GM18858 (cell line): Measurements from ENCODE around the gene ABCA3.
"Not testable (repeated sequence)": the region's sequence is repeated elsewhere in the genome, so short reads cannot be mapped to it uniquely, and the experiment has no call there.

Source experiments
- ATAC-seq: cut with Tn5 transposase; IDR thresholded peaks from one replicate; pipeline ENCODE4 v1.9.1; 2021; ENCODE audit not compliant: unreplicated experiment

ABCA3 gene

DNA sequence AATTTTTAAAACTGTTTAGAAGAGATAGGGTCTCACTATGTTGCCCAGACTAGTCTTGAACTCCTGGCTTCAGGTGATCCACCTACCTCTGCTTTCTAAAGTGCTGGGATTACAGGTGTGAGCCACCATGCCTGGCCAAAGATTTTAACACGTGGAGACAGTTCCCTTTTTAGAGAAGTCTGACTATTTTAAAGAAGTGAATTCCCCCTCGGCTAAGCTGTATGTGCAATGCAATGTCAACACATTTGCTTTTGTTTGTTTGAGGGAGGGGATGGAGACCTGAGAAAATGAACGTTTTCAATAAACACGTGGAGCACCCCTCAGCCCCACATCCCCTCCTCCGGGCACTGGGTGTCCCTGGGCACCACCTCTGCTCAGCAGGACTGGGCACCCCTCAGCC, 58.3 kb downstream of the ABCA3 start:
- ATAC-seq = no peak

DNA sequence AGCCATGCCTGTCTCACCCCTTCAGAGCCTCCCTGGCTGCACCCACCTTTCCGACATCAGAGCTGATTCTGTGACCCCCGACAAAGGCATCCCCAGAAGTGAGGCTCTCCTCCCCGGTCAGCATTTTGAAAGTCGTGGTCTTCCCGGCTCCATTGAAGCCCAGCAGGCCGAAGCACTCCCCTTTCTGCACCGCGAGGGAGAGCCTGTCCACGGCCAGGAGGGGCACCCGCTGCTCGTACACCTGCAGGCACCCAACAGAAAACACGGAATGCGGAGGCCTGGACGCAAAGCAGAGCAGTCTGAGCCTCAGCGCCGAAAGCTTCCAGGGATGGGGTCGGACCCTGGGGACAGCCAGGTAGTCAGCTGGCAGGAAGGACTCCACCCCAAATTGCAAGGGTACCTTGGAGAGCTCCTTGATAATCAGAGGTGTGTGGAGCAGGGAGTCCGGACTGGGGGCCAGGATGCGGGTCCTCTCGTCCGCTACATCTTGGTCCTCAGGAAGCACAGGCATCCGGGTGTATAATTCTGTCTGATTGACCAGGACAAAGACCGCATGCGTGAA, 59.5 kb downstream of the ABCA3 start:
- ATAC-seq = no peak

DNA sequence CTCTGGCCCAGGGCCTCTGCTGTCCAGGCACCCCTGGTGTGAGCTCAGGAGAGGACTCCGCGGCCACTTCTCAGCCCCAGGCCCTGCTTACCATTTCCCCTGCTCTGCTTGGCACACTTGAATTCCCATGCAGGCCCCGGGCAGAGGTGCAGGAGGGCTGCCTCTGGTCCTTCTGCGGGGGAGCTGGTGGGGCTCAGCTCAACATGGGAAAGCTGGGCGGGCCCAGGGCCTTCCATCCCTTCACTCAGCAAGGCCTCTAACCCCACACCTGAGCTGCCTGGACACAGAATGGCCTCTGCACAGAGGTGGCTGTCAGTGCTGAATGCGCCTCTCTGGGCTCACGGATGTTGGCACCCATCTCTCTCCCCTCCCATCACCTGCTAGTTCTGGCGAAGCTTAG, 60.1 kb downstream of the ABCA3 start:
- ATAC-seq = no peak

DNA sequence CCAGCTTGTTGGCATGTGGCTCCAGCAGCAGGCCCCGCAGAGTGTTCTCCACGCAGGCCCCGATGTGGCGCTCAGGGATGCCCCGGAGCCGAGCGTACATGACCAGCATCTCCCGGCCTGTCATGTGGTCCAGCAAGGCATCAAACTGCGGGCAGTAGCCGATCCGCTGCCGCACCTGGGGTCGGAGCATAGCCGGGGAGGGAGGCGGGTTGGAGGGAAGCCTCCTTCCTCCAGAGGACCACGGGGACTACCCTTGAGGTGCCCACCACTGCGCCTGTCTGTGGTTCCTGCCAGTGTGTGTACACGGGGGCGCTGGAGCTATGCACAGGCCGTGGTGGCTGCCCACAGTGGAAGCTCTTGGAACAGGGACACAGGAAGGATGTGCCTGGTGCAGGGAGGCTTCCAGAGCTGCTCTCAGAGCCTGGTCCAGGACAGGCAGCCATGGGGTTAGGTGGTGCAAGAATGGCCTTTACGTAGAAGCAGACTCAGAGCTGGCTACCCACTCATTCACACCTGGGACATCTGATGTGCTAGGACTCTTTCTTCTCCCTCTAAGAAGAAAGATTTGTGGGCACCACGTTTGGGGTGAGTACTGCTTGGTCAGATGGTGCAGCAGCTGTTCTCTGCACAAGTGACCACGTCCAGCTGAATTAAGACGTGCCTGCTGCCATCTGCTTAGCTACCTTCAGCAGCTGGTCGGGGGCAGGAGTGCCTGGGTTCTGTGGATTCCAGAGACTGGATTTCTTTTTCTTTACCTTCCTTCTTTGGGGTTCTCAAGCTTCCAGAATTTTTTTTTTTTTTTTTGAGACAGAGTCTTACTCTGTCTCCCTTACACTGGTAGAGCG, 61.4 kb downstream of the ABCA3 start:
- no peak for ATAC-seq

DNA sequence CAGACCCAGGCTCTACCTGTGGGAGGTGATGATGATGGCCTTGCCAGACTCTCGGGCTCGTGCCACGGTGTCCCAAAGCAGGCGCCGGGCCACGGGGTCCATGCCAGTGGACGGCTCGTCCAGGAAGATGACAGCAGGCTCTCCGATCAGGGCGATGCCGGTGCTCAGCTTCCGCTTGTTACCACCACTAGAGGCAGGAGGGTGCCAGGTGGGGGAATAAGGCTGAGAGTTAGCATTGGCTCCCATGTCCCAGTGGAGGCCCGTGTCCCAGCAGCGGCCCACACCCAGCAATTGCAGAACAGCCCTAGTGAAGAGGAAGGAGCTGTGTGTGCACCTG, 62.3 kb downstream of the ABCA3 start:
- no peak for ATAC-seq

DNA sequence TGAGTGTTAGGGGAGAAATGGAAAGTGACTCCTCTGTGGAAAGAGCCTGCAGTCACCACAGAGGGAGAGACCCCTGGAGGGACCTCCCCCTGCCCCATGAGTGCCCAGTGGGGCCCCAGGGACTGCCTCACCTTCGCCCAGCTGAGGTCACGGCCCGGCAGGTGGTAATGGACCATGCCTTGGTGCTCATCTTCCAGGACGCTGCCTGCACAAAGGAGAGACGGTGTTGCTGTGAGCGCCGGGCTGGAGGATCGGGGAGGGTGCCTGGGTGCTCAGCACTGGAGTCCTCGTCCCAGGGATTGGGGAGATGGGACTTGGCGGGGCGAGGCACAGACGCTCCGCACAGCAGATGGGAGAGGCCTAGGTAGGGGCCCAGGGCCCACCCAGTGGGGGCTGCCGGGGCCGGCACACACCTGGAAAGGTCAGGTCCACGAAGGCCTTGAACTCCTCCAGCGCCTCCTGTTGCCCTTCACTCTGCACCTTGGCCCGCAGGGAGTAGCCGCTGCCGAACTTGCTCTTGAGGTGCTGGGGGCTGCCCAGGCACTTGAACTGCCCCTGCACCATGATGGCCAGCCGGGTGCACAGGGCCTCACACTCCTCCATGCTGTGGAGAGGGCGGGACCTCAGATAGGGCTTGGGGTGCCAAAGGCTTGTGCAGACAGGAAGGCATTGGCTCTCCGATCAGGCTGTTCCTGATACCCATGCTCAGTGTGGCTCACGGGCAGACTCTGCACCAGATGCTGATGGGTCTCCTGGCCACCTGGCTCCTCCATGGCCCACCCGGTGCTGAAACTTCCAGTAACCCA, 62.9 kb downstream of the ABCA3 start:
- no peak for ATAC-seq

DNA sequence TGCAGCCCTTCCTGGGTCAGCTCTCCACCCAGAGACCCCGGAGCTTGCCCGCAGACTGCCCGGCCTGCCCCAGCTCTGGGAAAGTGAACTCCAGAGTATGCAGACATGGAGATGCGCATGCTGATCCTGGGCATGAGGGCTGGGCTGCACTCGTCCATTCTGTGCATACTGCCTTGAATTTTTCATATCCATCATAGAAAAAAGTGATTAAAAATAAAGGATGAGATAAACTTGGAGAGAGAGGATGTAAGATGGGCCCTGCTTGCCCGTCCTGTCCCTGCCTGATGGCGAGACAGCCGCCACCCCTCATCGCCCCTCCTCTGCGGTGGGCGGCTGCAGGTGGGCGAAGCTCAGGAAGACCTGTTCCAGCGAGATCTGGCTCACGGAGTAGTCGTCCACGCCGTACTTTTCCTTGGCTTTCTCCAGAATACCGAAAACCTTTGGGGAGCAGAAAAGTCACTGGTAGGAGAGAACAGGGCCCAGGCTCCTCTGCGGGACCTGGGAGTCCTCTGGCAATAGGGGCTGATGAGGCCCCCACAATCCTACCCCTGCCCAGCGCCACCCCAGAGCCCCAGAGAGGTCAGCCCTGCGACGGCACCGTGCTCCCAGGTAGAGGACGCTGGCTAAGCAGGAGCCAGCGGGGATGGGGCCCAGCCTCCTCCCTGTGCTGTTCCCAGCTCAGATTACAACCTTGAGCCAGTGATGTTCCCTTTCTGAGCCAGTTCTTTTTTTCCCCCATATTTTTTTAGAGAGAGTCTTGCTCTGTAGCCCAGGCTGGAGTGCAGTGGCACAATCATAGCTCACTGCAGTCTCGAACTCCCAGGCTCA, 63.9 kb downstream of the ABCA3 start:
- ATAC-seq = no peak

DNA sequence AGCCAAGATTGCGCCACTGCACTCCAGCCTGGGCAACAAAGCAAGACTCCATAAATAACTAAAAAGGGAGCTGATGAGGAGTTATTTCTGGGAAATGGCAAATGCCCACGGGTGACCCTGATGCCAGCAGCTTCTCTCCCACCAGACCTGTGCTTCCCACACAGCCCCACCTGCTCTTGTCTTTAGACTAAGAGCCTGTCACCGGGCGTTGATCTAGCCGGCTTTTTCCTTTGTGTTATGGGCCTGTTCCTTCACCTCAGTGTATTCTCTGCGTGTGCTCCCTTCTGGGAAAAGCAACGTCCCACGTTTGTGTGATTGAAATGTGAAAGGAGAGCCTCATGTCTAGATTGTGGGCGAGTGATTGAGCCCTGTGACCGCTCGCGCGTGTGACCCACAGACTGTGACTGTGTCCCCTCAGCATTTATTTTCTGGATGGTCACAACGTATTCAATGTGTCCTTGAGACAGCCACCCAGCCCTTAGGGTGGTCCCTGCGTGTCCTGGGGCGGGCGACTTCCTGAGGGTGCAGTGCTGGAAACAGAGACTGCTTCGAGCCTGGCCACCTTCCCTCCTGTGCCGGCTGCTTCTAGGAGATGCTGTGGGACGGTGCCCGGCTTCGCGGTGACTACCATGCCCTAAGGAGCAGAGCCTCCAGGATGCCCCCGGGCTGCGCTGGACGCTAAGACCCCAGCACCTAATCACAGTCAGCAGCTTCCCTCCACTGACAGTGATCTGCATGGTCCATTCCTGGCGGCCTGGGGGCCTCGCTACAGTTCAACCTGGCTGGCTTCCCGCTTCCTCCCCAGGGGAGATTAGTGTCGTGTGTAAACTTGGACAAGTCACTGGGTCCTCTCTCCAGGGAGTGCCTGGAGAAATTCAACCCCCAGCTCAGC, 64.8 kb downstream of the ABCA3 start:
- ATAC-seq = no peak

DNA sequence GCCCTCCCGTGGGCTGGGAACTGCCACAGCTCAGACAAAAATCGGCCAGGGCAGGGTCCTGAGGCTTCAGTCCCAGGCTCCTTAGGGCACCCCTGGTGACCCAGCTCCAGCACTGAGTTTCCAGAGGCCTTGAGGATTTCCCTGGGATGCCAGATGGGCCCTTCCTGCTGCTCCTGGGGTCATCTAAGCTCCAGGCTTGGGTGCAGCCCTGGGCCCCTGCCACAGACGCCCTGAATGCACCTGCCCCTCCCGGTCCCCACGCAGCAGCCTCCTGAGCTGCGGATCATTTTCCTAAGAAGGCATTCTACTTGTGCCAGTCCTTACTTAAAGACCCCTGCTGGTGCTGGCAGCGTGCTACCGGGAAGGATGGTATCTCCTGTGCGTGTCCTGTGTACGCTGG, 66.6 kb downstream of the ABCA3 start:
- ATAC-seq = no peak

DNA sequence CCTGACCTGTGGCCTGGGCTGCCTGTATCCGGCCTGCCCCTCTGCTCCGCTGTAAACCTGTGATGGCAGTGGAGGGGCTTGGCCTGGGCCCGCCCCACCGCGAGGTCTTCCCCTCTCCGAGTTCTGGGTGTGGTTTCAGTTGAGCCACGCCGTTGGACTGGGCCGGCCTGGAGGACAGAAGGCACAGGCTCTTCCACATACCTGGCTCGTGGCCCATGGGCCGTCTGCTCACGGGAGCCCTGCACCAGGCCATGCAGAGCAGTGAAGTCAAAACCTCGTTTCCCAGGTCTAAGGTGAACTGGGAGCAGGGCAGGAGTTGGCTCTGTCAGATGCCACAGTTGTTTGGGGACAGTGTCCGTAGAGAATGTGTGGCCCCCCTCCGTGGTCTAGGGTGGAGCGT, 67.0 kb downstream of the ABCA3 start:
- no peak for ATAC-seq

DNA sequence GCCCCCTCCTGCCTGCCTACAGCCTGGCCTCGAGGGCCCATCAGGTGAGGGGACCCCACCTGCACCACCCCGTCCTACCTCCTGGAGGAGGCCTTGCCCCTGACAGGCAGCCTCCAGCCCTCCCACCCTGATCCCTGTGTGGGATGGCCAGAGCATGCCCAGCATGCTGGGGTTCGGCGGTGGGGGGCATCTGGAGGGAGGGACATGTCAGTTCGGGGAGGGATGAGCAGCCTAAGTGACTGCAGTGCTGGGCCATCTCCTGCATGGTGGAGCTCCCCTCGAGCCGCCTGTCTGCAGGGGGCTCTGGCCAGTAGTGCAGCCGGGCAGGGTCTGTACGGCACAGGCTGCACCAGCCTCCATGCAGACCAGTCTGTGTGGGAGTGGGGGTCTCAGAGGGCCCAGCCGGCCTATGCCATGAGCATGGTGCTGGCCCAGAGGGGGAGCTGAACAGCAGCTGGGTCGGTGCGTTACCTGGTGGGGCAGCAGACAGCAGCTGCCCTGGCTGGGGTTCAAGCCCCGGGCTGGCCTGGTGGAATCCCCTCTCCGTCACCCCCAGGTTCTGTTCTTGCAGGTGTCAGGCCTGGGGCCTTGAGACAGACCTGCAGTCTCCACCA, 68.6 kb downstream of the ABCA3 start:
- ATAC-seq = no peak

DNA sequence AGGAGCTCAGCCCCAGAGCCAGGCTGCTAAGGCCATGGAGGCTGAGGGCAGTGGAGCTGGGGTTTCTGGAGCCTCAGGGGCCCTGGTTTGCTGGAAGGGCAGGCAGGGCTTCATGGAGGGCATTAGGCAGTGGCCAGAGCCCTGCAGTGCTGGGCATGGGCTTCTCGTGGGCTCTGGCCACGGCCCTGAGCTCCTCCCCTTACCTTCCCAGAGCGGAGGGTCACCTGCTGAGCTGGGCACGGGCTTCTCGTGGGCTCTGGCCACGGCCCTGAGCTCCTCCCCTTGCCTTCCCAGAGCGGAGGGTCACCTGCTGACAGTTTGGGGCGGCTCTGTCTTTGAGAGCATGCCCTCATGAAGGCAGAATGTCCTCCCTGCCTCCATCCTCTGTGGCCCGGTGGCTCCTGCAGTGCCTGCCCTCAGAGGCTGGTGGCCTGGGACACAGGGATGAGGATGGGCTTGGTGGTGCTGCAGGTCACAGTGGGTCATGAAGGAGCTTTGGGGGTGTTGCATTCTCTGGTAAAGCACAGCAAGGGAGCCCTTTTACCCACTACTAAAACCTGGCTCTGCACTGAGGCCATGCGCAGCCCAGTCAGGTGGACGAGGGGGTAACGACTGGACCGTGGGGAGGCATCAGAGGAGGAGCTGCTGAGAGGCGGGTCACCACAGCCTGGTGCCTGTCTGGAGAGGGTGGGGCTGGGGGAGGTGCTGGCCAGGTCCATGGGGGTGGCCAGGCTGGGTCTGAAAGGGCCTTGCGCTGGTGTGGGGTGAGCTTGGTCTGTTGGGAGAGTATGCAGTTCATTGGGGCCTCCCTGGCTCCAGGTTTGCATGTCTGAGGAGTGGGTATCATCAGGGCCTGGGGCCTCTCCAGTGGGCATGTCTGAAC, 69.7 kb downstream of the ABCA3 start:
- ATAC-seq = no peak

DNA sequence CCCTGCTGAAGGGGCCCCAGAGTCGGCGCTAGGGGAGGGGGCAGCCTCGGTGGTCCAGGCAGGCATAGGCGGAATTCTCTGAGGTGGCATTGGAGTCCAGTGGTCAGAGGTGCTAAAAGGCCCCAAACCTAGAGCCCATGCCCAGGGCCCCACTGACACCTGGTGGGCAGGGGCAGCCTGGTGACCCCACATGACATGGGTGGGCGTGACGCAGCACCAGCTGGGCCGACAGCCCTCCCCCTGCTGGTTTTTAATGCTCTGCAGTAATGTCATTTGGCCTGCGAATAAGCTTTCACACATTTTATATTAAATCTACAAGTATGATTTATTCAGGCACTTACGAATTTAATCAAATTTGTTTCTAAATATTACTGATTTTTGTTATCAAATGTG, 70.5 kb downstream of the ABCA3 start:
- no peak for ATAC-seq

DNA sequence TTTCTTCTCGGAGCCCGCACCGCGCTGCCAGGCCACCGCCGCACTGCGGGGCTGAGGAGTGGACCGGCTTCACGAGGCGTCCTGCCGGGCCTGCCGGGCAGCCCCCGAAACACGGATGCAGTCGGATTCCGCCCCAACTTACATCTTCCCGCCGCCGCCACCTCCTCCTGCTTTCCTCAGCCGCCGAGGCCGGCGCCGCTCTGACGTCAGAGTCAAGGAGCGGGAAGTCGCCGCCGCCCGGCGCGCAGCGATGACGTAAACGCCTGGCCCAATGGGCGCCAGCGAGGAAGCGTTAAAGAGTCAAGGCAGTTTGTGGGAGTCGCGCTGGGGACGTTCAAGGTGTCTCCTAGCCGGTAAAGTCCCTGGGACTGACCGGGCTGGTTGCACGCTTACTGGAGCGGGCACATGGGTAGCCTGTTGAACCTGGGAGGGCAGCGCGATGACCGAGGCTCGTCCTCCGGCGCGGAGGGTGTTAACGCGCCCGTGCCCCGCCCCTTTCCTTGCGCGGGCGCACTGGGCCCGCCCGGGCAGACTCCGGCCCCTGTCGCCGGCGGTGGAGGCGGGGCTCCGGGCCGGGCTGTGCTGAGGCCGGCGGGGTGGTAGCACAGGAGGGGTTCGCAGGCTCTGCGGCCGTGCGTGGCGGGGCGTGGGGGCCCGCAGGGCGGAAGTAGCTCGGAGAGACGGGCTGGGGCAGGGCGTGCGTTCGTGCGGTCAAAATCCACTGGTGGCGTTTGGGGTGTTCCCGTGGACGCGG, 72.4 kb downstream of the ABCA3 start, which contains the start of gene RNPS1:
RNPS1 (minus strand) TSS at position 214 of the 754 bp plus-strand sequence. CDS start 3,483 bp downstream, outside the sequence.
- peak; percentile 62 for ATAC-seq

DNA sequence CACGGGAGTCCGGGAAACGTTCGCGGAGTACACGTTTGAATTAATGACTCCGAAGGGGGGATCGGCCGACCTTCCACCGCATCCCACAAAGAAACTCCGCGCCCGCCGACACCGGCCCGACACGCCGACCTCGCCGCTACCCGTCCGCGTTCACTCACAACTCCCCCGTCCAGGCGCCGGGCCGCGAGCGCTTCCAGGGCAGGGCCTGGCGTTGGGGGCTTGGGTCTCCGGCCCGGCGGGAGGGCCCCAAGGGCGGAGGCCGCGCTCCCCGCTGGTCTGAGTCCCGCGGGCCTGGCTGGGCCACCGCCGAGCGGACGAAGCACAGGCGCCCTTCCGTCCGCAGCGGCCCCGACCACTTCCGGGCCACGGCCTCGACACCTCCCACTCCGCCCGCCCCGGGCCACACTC, 73.0 kb downstream of the ABCA3 start:
- ATAC-seq = peak; percentile 38

DNA sequence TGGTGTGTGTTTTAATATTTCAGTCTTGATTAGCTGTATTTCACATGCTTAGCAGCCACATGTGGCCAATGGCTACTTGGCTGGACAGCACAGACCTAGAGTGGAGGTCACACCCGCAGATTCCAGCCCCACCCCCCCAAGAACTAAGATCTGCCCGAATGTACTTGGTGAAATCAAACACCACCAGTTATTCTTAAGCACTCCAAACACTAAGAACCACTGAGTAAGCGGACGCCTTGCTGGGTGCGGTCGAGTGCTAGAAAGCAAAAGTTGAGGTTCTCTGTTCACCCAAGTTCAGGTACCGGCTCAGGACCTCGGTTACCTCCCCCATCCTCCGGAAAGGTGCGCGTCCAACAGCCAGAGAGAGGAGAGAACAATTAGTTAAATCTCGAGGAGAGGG, 73.6 kb downstream of the ABCA3 start:
- not testable (repeated sequence) for ATAC-seq

DNA sequence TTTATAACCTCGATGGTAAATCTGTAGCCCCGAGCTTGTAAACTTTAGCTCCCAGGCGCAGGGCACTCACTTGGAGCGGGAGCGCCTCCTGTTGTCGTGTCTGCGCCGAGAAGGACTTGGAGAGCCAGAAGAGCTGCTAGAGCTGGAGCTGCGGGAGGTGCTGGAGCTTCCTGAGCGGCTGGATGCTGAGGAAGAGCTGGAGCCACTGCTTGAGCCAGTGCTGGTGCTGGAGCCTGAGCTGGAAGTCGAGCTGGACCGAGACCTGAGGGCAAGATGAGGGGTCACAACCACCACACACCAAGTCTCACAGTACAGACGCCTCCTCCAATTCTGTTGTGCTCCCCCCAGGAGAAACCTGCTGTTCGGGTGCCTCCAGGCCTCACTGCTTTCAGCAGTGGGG, 77.5 kb downstream of the ABCA3 start:
- ATAC-seq = not testable (repeated sequence)

DNA sequence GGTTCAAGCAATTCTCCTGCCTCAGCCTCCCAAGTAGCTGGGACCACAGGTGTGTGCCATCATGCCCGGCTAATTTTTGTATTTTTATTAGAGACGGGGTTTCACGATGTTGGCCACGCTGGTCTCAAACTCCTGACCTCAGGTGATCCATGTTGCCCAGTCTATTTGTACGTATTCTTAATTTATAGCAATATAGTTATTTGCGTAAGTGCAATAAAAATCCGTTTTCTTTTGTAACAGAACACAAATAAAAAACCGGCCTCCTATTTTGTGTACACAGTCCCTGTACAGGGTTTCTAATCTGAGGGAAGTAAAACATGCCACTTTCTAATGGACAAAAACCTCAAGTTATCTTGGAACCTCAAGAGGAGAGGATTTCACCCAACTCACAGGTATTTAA, 80.3 kb downstream of the ABCA3 start:
- no peak for ATAC-seq
